GM21360 (cell line): ENCODE data around the gene TEX10.

Experiments used
- ATAC-seq: cut with Tn5 transposase; IDR thresholded peaks from one replicate; pipeline ENCODE4 v1.9.1; 2021; ENCODE audit warnings: mild to moderate bottlenecking, moderate library complexity; ENCODE audit not compliant: unreplicated experiment

TEX10 gene

GRCh38 chr9:100286257-100286656 lies 66.5 kb downstream of the TEX10 start:
- no peak for ATAC-seq

- ATAC-seq: no peak
These were observed 67.1 kb downstream of the TEX10 start for GRCh38 chr9:100285601-100286000.

- ATAC-seq: no peak
These were observed 67.7 kb downstream of the TEX10 start for GRCh38 chr9:100285080-100285479.

GRCh38 chr9:100284247-100284646 lies 68.5 kb downstream of the TEX10 start:
- no peak for ATAC-seq

DNA sequence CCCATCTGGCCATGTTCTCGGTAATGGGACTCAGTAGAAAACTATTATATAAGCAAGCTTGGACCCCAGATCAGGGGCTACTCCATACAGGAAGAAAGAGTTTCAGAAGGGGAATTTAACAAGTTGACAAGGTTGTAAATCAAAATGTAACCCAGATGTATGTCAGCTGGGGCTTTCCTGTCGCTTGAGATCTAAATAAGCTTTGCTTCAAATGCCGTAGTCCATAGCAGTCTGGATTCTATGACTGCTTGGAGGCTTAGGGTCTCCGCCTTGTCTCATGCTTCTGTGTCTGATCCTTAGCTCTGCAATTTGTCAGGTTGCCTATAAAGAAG lies 70.4 kb downstream of the TEX10 start:
- no peak for ATAC-seq

GRCh38 chr9:100281676-100282387 lies 70.9 kb downstream of the TEX10 start:
- ATAC-seq: no peak

- ATAC-seq: no peak
These were observed 71.7 kb downstream of the TEX10 start for GRCh38 chr9:100281066-100281465.

- ATAC-seq: no peak
These were observed 75.4 kb downstream of the TEX10 start for GRCh38 chr9:100277166-100277979.

DNA sequence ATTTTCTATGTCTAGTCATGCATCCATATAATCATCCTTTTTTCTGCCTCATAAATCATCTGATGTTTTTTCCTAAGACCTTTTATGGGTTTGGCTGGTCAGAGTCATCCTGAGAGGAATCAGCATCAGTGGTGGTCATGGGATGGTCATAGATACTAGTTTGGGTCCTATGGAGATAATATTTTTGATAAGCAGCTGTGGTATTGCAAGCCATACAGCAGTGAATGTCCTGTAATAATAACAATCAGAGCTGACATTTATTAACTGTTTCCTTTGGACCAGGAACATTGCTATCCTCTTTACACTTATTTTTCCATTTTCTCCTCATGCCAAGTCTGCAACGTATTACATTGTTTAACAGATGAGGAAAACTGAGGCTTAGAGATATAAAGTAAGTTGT lies 83.1 kb downstream of the TEX10 start:
- no peak for ATAC-seq

GRCh38 chr9:100268271-100268670 lies 84.5 kb downstream of the TEX10 start:
- no peak for ATAC-seq

DNA sequence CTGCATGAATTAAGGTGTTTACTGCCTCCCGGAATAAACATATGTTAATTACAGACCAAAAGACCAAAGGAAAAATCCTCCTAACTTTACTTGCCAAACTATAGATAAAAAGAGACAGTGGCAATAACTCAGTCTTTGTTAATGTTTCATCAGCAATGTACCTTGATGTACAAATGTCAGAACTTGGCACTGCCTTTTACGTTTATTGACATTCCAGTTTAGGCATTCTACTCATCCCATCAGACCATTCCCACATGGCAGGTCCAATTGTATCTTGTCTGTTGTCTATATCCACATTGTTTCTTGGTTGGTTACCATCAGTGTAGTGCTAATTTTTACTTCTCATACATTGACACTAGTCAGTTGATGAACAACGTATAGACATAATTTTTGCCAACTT lies 85.5 kb downstream of the TEX10 start:
- ATAC-seq: no peak
